ENCODE data around the gene PIK3C2B.
A peak's percentile ranks its signal among the peaks of the same experiment; 100 is the strongest.

Gene PIK3C2B, protein sequence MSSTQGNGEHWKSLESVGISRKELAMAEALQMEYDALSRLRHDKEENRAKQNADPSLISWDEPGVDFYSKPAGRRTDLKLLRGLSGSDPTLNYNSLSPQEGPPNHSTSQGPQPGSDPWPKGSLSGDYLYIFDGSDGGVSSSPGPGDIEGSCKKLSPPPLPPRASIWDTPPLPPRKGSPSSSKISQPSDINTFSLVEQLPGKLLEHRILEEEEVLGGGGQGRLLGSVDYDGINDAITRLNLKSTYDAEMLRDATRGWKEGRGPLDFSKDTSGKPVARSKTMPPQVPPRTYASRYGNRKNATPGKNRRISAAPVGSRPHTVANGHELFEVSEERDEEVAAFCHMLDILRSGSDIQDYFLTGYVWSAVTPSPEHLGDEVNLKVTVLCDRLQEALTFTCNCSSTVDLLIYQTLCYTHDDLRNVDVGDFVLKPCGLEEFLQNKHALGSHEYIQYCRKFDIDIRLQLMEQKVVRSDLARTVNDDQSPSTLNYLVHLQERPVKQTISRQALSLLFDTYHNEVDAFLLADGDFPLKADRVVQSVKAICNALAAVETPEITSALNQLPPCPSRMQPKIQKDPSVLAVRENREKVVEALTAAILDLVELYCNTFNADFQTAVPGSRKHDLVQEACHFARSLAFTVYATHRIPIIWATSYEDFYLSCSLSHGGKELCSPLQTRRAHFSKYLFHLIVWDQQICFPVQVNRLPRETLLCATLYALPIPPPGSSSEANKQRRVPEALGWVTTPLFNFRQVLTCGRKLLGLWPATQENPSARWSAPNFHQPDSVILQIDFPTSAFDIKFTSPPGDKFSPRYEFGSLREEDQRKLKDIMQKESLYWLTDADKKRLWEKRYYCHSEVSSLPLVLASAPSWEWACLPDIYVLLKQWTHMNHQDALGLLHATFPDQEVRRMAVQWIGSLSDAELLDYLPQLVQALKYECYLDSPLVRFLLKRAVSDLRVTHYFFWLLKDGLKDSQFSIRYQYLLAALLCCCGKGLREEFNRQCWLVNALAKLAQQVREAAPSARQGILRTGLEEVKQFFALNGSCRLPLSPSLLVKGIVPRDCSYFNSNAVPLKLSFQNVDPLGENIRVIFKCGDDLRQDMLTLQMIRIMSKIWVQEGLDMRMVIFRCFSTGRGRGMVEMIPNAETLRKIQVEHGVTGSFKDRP (N-terminal part only)

DNA sequence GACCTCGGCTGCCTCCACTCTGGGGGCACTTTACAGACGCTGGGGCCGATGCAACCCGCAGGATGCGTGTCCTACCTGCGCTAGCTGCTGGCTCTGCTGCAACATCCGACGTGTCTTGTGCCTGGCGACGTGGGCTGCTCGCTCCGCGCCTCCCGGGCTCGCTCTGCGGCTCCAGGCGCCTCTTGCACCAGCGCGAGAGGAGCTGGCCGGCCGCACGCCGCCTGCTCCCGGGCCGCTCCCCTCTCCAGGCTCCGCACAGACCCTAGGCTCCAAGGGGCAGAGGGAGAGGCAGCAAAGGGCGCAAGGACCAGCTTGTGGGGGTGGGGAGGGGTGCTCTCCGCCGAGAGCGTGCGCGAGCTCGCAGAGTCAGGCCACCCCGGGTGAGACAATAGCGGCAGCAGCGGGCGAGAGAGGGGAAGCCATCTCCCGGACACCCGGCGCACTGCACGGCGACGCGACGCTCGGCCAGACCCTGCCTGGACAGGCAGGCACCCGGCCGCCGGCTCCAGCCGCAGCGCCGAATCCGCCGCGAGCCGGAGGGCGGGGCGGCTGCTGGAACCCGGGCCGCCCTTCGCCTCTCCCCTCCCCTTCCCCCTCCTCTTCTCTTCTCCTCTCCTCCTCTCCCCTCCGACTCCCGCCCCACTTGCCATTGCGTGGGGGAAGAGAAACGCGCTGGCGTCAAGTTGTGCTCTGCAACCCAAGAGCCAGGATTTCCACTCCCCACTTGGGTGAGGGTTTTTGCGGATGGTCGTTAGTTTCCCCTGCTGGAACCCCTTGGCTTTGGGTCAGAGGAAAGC lies at the start of gene PIK3C2B:
Gene PIK3C2B, minus strand, starts transcription at position 525 of the 797 bp plus-strand sequence. CDS start 25,003 bp downstream, outside the sequence.
- Histone ChIP-seq H3K4me1 (ENCODE audit: control insufficient read depth, insufficient read depth, low read length) (peaks cover 17% of the 10 kb centered on the region), H3K4me3 (ENCODE audit: low read length) (peak within 1 kb of the TSS; percentile 83), H3K9ac (ENCODE audit: low read length) (peak within 1 kb of the TSS; percentile 89), H3K36me3 (ENCODE audit: control insufficient read depth, insufficient read depth, low read length, severe bottlenecking) (peaks cover 7% of the 10 kb centered on the region), H3K9me3 (ENCODE audit: control insufficient read depth, low read length) (no peaks in the 10 kb centered on the region), H3K27me3 (replicated peaks; ENCODE audit: control insufficient read depth, insufficient read depth, low read length) (no peaks in the 10 kb centered on the region)
- DNase-seq (ENCODE audit: low read depth): peak; percentile 90

DNA sequence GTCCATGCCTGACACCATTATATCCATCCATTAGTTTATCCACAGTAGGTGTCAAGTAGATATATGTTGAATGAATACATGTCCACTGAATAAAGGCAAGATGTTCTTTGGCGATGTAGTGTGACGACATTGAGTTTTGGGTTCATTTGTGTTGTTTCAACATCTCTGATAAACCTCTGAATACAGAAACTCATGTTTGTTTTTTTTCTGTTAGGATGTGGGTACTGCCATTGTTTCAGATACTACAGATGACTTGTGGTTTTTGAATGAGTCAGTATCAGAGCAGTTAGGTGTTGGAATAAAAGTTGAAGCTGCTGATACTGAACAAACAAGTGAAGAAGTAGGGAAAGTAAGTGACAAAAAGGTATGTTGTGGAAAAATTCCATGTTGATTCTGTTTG lies 49.7 kb upstream of the PIK3C2B start:
- Histone ChIP-seq H3K27me3 (replicated peaks; ENCODE audit: control insufficient read depth, insufficient read depth, low read length) (no peaks in the 10 kb centered on the region), H3K36me3 (ENCODE audit: control insufficient read depth, insufficient read depth, low read length, severe bottlenecking) (peaks cover 93% of the 10 kb centered on the region), H3K4me1 (ENCODE audit: control insufficient read depth, insufficient read depth, low read length) (peaks cover 7% of the 10 kb centered on the region), H3K4me3 (ENCODE audit: low read length) (no peak overlapping the region), H3K9ac (ENCODE audit: low read length) (no peak overlapping the region), H3K9me3 (ENCODE audit: control insufficient read depth, low read length) (no peaks in the 10 kb centered on the region)
- peak; percentile 51 for DNase-seq (ENCODE audit: low read depth)

DNA sequence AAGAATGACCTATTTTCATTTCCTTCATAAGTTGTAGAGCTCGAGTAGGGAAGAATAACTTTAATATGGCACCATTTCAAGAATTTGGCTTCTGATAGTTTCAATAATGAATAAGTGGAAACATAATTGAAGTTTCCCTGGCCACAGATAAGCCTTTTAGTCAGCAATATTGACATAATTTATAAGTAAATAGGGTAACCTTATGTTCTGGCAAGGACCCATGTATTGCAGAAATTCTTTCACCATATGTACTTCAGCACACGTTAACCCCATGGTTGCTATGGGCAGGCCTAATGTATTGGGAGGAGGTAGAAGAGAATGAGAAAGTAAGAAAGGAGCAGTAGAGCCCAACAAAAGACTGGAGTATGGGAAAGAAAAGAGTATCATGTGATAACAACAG lies 47.0 kb upstream of the PIK3C2B start:
- Histone ChIP-seq H3K4me1 (ENCODE audit: control insufficient read depth, insufficient read depth, low read length) (peaks cover 7% of the 10 kb centered on the region), H3K27me3 (replicated peaks; ENCODE audit: control insufficient read depth, insufficient read depth, low read length) (no peaks in the 10 kb centered on the region), H3K9me3 (ENCODE audit: control insufficient read depth, low read length) (no peaks in the 10 kb centered on the region), H3K36me3 (ENCODE audit: control insufficient read depth, insufficient read depth, low read length, severe bottlenecking) (peaks cover 88% of the 10 kb centered on the region), H3K9ac (ENCODE audit: low read length) (no peak overlapping the region), H3K4me3 (ENCODE audit: low read length) (no peak overlapping the region)
- DNase-seq (ENCODE audit: low read depth): no peak

DNA sequence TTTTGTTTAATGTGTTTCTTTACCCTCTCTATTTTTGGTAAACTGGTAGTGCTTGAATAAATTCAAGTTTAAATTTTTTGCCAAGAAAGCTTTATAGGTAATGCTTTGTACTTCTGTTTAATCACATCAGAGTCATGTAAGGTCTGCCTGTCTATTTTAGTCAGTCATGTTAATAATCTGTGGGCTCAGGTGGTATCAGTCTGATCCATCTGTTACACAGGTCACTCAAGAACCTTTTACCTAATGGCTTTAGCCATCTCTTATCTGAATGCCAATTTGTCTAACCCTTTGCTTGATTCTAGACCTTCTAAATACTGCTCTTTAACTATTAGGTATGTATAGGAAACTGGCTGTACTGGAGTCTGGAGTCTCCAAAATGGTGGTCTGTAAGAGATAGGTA lies 38.2 kb upstream of the PIK3C2B start:
- Histone ChIP-seq H3K9ac (ENCODE audit: low read length) (no peak overlapping the region), H3K27me3 (replicated peaks; ENCODE audit: control insufficient read depth, insufficient read depth, low read length) (no peaks in the 10 kb centered on the region), H3K4me1 (ENCODE audit: control insufficient read depth, insufficient read depth, low read length) (no peaks in the 10 kb centered on the region), H3K36me3 (ENCODE audit: control insufficient read depth, insufficient read depth, low read length, severe bottlenecking) (peaks cover 81% of the 10 kb centered on the region), H3K9me3 (ENCODE audit: control insufficient read depth, low read length) (no peaks in the 10 kb centered on the region), H3K4me3 (ENCODE audit: low read length) (no peak overlapping the region)
- DNase-seq (ENCODE audit: low read depth): no peak

DNA sequence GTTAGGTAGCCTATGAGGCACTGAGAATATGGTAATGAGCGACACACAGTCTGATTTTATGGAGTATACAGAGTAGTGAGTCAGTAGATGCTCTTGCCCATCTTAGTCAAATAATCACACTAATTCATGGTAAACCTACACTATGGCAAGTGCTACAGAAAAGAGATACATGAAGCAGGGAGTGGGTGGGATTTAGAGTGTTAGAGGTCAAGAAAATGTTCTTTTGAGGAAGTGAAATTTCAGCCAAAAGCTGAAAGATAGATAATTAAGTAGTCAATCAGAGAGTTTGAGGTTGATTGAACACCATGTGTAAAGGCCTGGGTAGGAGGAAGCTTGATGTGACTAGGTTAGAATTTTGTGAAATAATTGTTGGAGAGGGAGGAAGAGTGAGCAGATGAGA lies 36.3 kb upstream of the PIK3C2B start:
- Histone ChIP-seq H3K4me1 (ENCODE audit: control insufficient read depth, insufficient read depth, low read length) (no peaks in the 10 kb centered on the region), H3K9ac (ENCODE audit: low read length) (no peak overlapping the region), H3K27me3 (replicated peaks; ENCODE audit: control insufficient read depth, insufficient read depth, low read length) (no peaks in the 10 kb centered on the region), H3K36me3 (ENCODE audit: control insufficient read depth, insufficient read depth, low read length, severe bottlenecking) (peaks cover 86% of the 10 kb centered on the region), H3K9me3 (ENCODE audit: control insufficient read depth, low read length) (no peaks in the 10 kb centered on the region), H3K4me3 (ENCODE audit: low read length) (no peak overlapping the region)
- no peak for DNase-seq (ENCODE audit: low read depth)

DNA sequence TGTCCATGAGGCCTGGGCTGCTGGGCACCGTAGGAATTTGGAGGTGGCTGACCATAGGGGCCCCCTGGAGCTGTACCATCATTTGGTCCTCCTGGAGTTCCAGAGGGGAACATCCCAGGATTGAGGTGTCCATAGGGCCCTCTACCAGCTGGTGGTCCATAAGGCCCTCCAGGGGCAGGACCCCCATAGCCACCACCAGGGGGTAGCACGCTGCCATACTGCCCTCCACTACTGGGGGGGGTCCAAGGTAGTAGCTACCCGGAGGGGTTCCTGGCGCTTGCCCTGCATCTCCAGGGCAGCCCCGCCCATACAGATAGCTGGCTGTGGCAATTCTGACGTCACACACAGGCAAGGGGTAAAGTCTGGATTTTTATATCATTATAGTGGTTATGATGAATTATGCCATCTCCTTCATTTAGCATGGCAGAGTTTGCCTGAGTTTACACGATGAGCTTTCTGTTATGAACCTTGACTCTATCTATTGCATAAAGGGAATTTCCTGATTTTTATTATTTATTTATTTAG lies 34.8 kb upstream of the PIK3C2B start:
- Histone ChIP-seq H3K27me3 (replicated peaks; ENCODE audit: control insufficient read depth, insufficient read depth, low read length) (no peaks in the 10 kb centered on the region), H3K9me3 (ENCODE audit: control insufficient read depth, low read length) (no peaks in the 10 kb centered on the region), H3K9ac (ENCODE audit: low read length) (no peak overlapping the region), H3K4me3 (ENCODE audit: low read length) (no peak overlapping the region), H3K36me3 (ENCODE audit: control insufficient read depth, insufficient read depth, low read length, severe bottlenecking) (peaks cover 90% of the 10 kb centered on the region), H3K4me1 (ENCODE audit: control insufficient read depth, insufficient read depth, low read length) (no peaks in the 10 kb centered on the region)
- DNase-seq (ENCODE audit: low read depth): no peak

DNA sequence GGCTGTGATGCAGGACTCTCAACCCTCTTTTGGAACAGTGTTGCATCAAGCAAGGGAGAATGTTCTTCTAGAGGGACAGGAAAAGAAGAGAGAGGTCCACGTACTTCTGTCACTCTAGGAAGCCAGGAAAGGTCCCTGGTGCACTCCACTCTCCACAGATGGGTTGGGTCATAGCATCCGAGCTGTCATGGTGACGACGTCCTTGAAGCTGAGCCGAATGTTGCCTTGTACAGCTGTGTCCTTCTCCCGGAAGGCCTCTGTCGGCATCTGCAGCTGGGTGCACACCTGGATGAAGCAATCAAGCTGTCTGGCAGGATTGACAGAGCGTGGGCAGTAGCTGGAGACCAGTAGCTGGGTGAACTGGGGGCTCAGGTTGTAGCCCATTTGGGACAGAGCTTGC lies 34.1 kb upstream of the PIK3C2B start:
- Histone ChIP-seq H3K9ac (ENCODE audit: low read length) (no peak overlapping the region), H3K4me1 (ENCODE audit: control insufficient read depth, insufficient read depth, low read length) (no peaks in the 10 kb centered on the region), H3K9me3 (ENCODE audit: control insufficient read depth, low read length) (peaks cover 2% of the 10 kb centered on the region), H3K36me3 (ENCODE audit: control insufficient read depth, insufficient read depth, low read length, severe bottlenecking) (peaks cover 82% of the 10 kb centered on the region), H3K27me3 (replicated peaks; ENCODE audit: control insufficient read depth, insufficient read depth, low read length) (no peaks in the 10 kb centered on the region), H3K4me3 (ENCODE audit: low read length) (no peak overlapping the region)
- DNase-seq (ENCODE audit: low read depth): no peak

DNA sequence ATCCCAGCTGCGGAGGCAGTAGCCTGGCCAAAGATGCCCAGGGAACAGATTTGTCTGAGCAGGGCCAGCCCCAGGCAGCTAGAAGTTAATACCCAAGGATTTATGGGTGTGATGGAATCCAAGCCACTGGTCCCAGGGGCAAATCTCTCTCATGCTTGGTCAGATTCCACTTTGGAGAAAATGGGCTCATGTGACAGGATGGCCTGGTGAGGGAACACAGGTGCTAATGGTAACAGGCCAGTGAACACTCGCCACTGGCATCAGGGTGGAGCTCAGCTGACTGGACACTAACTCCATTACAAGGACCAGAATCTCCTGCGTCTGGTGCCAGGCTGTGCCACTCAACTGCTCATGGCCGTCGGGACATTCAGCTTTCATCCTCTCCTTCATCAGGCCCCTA lies 33.6 kb upstream of the PIK3C2B start:
- Histone ChIP-seq H3K4me1 (ENCODE audit: control insufficient read depth, insufficient read depth, low read length) (no peaks in the 10 kb centered on the region), H3K27me3 (replicated peaks; ENCODE audit: control insufficient read depth, insufficient read depth, low read length) (no peaks in the 10 kb centered on the region), H3K9me3 (ENCODE audit: control insufficient read depth, low read length) (peaks cover 3% of the 10 kb centered on the region), H3K4me3 (ENCODE audit: low read length) (no peak overlapping the region), H3K36me3 (ENCODE audit: control insufficient read depth, insufficient read depth, low read length, severe bottlenecking) (peaks cover 81% of the 10 kb centered on the region), H3K9ac (ENCODE audit: low read length) (no peak overlapping the region)
- no peak for DNase-seq (ENCODE audit: low read depth)

DNA sequence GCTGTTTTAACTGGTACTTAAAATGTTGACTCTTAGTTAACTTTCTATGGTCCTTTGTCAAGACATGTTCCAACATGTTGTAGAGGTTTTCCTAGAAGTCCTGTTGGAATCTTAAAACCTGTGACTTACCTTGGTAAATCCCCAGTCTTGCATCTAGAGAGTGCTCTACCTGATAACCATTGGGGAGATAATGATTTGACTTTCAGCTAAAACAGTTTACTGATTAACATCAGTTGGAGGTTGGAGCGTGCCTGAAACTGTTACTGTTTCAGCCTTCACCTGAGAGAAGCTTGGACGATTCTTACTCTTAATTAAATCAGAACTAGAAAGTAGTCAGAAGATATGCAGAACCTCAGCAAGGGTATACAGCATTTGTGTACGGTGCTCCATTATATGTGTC lies 30.4 kb upstream of the PIK3C2B start:
- H3K4me3 ChIP-seq (ENCODE audit: low read length): no peak overlapping the region
- H3K4me1 ChIP-seq (ENCODE audit: control insufficient read depth, insufficient read depth, low read length): no peaks in the 10 kb centered on the region
- H3K27me3 ChIP-seq (replicated peaks; ENCODE audit: control insufficient read depth, insufficient read depth, low read length): no peaks in the 10 kb centered on the region
- H3K9ac ChIP-seq (ENCODE audit: low read length): no peak overlapping the region
- DNase-seq (ENCODE audit: low read depth): no peak
- peaks cover 3% of the 10 kb centered on the region for H3K9me3 ChIP-seq (ENCODE audit: control insufficient read depth, low read length)
- peaks cover 49% of the 10 kb centered on the region for H3K36me3 ChIP-seq (ENCODE audit: control insufficient read depth, insufficient read depth, low read length, severe bottlenecking)

DNA sequence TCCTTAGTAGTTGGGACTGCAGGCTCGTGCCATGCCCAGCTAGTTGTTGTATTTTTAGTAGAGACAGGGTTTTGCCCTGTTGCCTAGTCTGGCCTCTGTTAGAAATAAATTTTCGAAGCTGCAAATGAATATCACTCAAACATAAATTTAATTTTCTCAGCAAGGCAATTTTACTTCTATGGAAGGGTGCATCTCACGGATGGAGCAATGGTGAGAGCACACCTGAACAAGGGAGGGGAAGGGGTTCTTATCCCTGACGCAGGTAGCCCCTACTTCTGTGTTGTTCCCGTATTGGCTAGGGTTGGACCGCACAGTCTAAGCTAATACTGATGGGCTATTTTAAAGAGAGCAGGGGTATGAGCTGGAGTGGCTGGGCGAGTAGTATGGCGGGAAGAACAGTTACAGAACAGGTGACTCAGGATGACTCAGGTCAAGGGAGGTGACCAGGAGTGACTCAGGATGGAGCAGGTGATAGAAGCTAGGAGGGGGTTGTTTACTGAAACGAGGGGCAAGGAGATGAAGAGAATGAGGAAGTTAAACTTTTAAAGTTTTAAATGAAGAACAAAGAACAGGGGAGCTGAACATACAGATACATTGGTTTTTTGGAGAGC lies 29.1 kb upstream of the PIK3C2B start:
- Histone ChIP-seq H3K9ac (ENCODE audit: low read length) (no peak overlapping the region), H3K4me1 (ENCODE audit: control insufficient read depth, insufficient read depth, low read length) (no peaks in the 10 kb centered on the region), H3K4me3 (ENCODE audit: low read length) (no peak overlapping the region), H3K9me3 (ENCODE audit: control insufficient read depth, low read length) (peaks cover 3% of the 10 kb centered on the region), H3K36me3 (ENCODE audit: control insufficient read depth, insufficient read depth, low read length, severe bottlenecking) (peaks cover 41% of the 10 kb centered on the region), H3K27me3 (replicated peaks; ENCODE audit: control insufficient read depth, insufficient read depth, low read length) (no peaks in the 10 kb centered on the region)
- no peak for DNase-seq (ENCODE audit: low read depth)

Measured in adipocyte (in vitro differentiated cells).